ENCODE results near the gene PRKN. TPM values are rescaled to one million over a fixed set of nuclear protein-coding genes. Genes with fewer than 3 reads are reported as not detected.
A peak's percentile ranks its signal among the peaks of the same experiment; 100 is the strongest.

The PRKN gene
- total and polyA plus RNA-seq, 8 donors = 0.82 to 7.2 (median 2.9) TPM

GRCh38 chr6:161837854-161838253, 889.7 kb downstream of the PRKN start:
- H3K4me1 ChIP-seq = peaks cover 0 to 3% (median 0%) of the 10 kb centered on the region in 3 donors
- no peak overlapping the region for H3K27ac ChIP-seq
- no peak for FAIRE-seq
- no peaks in the 10 kb centered on the region for H3K27me3 ChIP-seq
- no peak for TF ChIP-seq CTCF (IDR thresholded peaks at IDR 0.05)
- H3K9me3 ChIP-seq = no peaks in the 10 kb centered on the region
- intact Hi-C loops (cut with DNase I) = no loop called here
- WGBS, 2 donors = 87 to 96% methylated on average over 2 of the region's 2 CpGs
- DNase-seq = no peak
- peak in 1 of 4 donors; percentile 9 for ATAC-seq
- no peaks in the 10 kb centered on the region for H3K36me3 ChIP-seq
- H3K4me3 ChIP-seq = no peak overlapping the region

- Histone ChIP-seq H3K36me3 (no peaks in the 10 kb centered on the region), H3K9me3 (no peaks in the 10 kb centered on the region), H3K4me1 (peaks cover 0 to 3% (median 0%) of the 10 kb centered on the region in 3 donors), H3K4me3 (no peak overlapping the region), H3K27me3 (no peaks in the 10 kb centered on the region), H3K27ac (no peak overlapping the region)
- DNase-seq (no peak), FAIRE-seq (no peak), ATAC-seq (peak in 1 of 4 donors; percentile 19)
- no peak for TF ChIP-seq CTCF (IDR thresholded peaks at IDR 0.05)
- WGBS, 2 donors = 4 to 6% methylated on average over 1 of the region's 1 CpG
- intact Hi-C loops (cut with DNase I) = no loop called here
These were observed 890.2 kb downstream of the PRKN start for GRCh38 chr6:161837449-161837735.

- intact Hi-C loops (cut with DNase I) = no loop called here
- peak; percentile 10 to 45 (median 34) for TF ChIP-seq CTCF (IDR thresholded peaks at IDR 0.05)
- peak; percentile 82 to 95 (median 88) for ATAC-seq
- peak in 1 of 6 donors; percentile 30 for DNase-seq
- H3K27ac ChIP-seq = no peak overlapping the region
- H3K36me3 ChIP-seq = no peaks in the 10 kb centered on the region
- 44 to 48% methylated on average over 15 of the region's 15 CpGs for WGBS, 2 donors
- peaks cover 0 to 3% (median 0%) of the 10 kb centered on the region in 3 donors for H3K4me1 ChIP-seq
- no peaks in the 10 kb centered on the region for H3K9me3 ChIP-seq
- H3K4me3 ChIP-seq = peak overlapping the region in 1 of 4 donors; percentile 26
- H3K27me3 ChIP-seq = no peaks in the 10 kb centered on the region
- no peak for FAIRE-seq
These were observed 890.7 kb downstream of the PRKN start for GRCh38 chr6:161836643-161837448.

- Histone ChIP-seq H3K9me3 (no peaks in the 10 kb centered on the region), H3K4me1 (peaks cover 0 to 3% (median 0%) of the 10 kb centered on the region in 3 donors), H3K36me3 (no peaks in the 10 kb centered on the region), H3K27ac (no peak overlapping the region), H3K4me3 (no peak overlapping the region), H3K27me3 (no peaks in the 10 kb centered on the region)
- ATAC-seq = no peak
- no peak for DNase-seq
- 56 to 66% methylated on average over 19 of the region's 19 CpGs for WGBS, 2 donors
- intact Hi-C loops (cut with DNase I) = no loop called here
- no peak for TF ChIP-seq CTCF (IDR thresholded peaks at IDR 0.05)
- FAIRE-seq = no peak
These were observed 891.9 kb downstream of the PRKN start for GRCh38 chr6:161835500-161836215.

- Histone ChIP-seq H3K4me3 (no peak overlapping the region), H3K27ac (no peak overlapping the region), H3K27me3 (no peaks in the 10 kb centered on the region), H3K4me1 (peaks cover 0 to 3% (median 0%) of the 10 kb centered on the region in 3 donors), H3K9me3 (no peaks in the 10 kb centered on the region), H3K36me3 (no peaks in the 10 kb centered on the region)
- DNase-seq = no peak
- TF ChIP-seq CTCF (IDR thresholded peaks at IDR 0.05) = no peak
- WGBS, 2 donors = 93% methylated on average over 6 of the region's 6 CpGs
- FAIRE-seq = no peak
- ATAC-seq = no peak
- intact Hi-C loops (cut with DNase I) = no loop called here
These were observed 893.1 kb downstream of the PRKN start for GRCh38 chr6:161834426-161834825.

Measured in pancreas (tissue), 10 donors.